ENCODE results near the gene ALKBH5.

The ALKBH5 gene

DNA sequence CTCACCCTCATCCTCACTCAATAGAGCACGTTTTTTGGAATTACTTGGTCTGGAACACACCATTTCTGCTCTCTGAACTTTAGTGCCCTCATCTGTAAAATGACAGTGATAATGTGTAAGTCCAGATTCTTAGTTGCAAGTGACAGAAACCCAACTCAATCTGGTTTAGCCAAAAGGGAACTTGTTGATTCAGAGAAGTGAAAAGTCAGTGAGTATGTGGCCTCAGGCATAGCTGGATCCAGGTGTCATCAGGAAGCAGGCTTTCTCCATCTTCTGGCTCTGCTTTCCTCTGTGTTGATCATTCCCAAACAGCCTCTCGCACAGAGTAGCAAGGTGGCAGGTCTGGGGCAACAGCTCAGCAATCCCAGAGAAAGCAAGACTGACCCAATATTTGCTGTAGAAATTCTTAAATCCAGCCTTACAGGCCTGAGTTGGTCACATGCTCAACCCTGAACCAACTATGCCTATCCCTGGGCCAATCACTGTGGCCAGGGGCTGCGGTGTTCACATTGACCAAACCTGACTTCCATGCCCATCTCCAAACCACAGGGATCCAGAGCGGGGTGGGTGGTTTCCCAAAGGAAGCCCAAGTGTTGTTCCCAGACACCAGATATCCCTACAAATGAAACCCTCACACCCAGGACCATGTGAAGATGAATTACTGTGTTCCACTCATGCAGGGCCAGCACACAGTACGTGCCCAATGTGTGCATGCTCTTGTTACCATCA is 23.3 kb upstream of the ALKBH5 start:
- ChIA-PET CTCF (interaction anchor here (1.3 kb wide), 1 partner anchor 20 kb away, joined by 4 read pairs; no protein-coding TSS in a partner anchor), POLR2A (interaction anchor here (0.6 kb wide), 1 partner anchor 21 kb away, joined by 3 read pairs; no protein-coding TSS in a partner anchor)
- TF ChIP-seq, protein P1, sequence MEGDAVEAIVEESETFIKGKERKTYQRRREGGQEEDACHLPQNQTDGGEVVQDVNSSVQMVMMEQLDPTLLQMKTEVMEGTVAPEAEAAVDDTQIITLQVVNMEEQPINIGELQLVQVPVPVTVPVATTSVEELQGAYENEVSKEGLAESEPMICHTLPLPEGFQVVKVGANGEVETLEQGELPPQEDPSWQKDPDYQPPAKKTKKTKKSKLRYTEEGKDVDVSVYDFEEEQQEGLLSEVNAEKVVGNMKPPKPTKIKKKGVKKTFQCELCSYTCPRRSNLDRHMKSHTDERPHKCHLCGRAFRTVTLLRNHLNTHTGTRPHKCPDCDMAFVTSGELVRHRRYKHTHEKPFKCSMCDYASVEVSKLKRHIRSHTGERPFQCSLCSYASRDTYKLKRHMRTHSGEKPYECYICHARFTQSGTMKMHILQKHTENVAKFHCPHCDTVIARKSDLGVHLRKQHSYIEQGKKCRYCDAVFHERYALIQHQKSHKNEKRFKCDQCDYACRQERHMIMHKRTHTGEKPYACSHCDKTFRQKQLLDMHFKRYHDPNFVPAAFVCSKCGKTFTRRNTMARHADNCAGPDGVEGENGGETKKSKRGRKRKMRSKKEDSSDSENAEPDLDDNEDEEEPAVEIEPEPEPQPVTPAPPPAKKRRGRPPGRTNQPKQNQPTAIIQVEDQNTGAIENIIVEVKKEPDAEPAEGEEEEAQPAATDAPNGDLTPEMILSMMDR (IDR thresholded peaks at IDR 0.05; ENCODE audit: insufficient read depth, low read length, missing control alignments) = no peak
- H3K4me3 ChIP-seq (ENCODE audit: low read depth, low read length) = no peak overlapping the region
- DNase-seq (ENCODE audit: low read depth, low spot score) = no peak

- no peak overlapping the region for H3K4me3 ChIP-seq (ENCODE audit: low read depth, low read length)
- TF ChIP-seq, protein P1 (IDR thresholded peaks at IDR 0.05; ENCODE audit: insufficient read depth, low read length, missing control alignments) = no peak
- POLR2A ChIA-PET = interaction anchor here (0.7 kb wide), 1 partner anchor 13 kb away, joined by 4 read pairs; no protein-coding TSS in a partner anchor
- CTCF ChIA-PET = no interaction called here
- no peak for DNase-seq (ENCODE audit: low read depth, low spot score)
Observed at GRCh38 chr17:18161207-18162145, 22.2 kb upstream of the ALKBH5 start.

DNA sequence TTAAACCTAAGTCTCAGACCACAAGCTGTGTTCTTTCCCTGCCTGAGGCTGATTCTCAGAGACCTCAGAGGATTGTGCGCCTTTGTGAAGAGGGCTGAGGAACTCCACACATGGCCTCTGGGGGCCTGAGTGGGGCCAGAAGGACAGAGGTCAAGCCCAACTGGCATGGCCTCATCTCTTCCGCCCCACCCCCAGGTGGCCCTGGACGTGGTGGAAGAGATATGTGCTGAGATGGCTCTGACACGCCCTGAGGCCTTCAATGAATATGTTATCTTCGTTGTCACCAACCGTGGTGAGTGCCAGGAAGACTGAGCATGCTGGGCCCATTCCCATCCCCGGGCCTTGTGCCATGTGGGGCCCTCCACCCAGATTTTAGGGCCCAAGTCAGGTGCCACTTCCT is 20.1 kb upstream of the ALKBH5 start:
- POLR2A ChIA-PET = no interaction called here
- CTCF ChIA-PET = no interaction called here
- TF ChIP-seq, protein P1 (IDR thresholded peaks at IDR 0.05; ENCODE audit: insufficient read depth, low read length, missing control alignments) = no peak
- DNase-seq (ENCODE audit: low read depth, low spot score) = no peak
- H3K4me3 ChIP-seq (ENCODE audit: low read depth, low read length) = no peak overlapping the region

GRCh38 chr17:18166894-18167293 is 16.7 kb upstream of the ALKBH5 start:
- CTCF ChIA-PET = no interaction called here
- TF ChIP-seq, protein P1 (IDR thresholded peaks at IDR 0.05; ENCODE audit: insufficient read depth, low read length, missing control alignments) = no peak
- no peak overlapping the region for H3K4me3 ChIP-seq (ENCODE audit: low read depth, low read length)
- POLR2A ChIA-PET = no interaction called here
- DNase-seq (ENCODE audit: low read depth, low spot score) = no peak

DNA sequence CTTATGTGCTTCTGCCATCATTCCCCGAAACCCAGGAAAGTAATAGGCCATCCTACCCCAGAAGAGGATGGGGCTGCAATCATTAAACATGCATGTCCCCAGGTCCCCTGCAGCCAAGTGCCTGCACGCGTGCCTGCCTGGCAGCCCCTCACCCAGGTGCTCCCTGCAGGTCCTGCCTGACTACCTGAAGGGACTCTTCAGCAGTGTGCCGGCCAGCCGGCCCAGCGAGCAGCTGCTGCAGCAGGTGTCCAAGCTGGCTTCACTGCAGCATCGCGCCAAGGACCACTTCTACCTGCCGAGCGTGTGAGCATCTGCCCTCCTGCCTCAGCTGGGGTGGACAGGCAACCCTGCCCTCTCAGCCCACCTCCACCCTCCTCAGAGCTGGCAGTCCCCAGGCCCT is 16.2 kb upstream of the ALKBH5 start:
- ChIA-PET POLR2A (no interaction called here), CTCF (no interaction called here)
- TF ChIP-seq, protein P1 (IDR thresholded peaks at IDR 0.05; ENCODE audit: insufficient read depth, low read length, missing control alignments) = no peak
- no peak for DNase-seq (ENCODE audit: low read depth, low spot score)
- H3K4me3 ChIP-seq (ENCODE audit: low read depth, low read length) = no peak overlapping the region

Measured in AG04449 (cell line).